Lung (tissue), 12 donors: ENCODE data around the gene SLC22A5. TPM values are rescaled to one million over a fixed set of nuclear protein-coding genes. Genes with fewer than 3 reads are reported as not detected.

ENCODE experiments used
- ATAC-seq: fragments of 200-7000 bp; cut with Tn5 transposase; one replicate; pipeline ENCODE4 v1.9.1; 2020; ENCODE audit warnings: moderate number of reproducible peaks; ENCODE audit not compliant: insufficient read depth, low FRiP score
- DNase-seq, 3 donors: peaks; one replicate each; pipeline ENCODE4 v3.0.0-alpha.2; 2013 to 2017
- H3K27ac ChIP-seq, 2 donors: one replicate each; pipeline ENCODE4 v1.5.1; 2013; ENCODE audit warnings: mild to moderate bottlenecking in 2 of 2, moderate library complexity in 2 of 2, control low read depth in 1 of 2, inconsistent platforms in 1 of 2, low read depth in 1 of 2, low read length in 1 of 2
- H3K27me3 ChIP-seq, 3 donors: one replicate each; pipeline ENCODE4 v1.5.1; 2013; ENCODE audit warnings: low read length in 2 of 3; ENCODE audit not compliant: control insufficient read depth in 3 of 3, insufficient read depth in 3 of 3
- H3K36me3 ChIP-seq, 4 donors: one replicate each; pipeline ENCODE4 v1.5.1; 2013; ENCODE audit warnings: low read length in 4 of 4, mild to moderate bottlenecking in 1 of 4, moderate library complexity in 1 of 4; ENCODE audit not compliant: control insufficient read depth in 4 of 4, insufficient read depth in 4 of 4
- H3K4me1 ChIP-seq, 5 donors: one replicate each; pipeline ENCODE4 v1.5.1; 2013; ENCODE audit warnings: low read length in 5 of 5, mild to moderate bottlenecking in 2 of 5, moderate library complexity in 1 of 5; ENCODE audit not compliant: control insufficient read depth in 5 of 5, insufficient read depth in 5 of 5
- H3K4me3 ChIP-seq: one replicate; pipeline ENCODE4 v1.5.1; 2013; ENCODE audit warnings: mild to moderate bottlenecking, control low read depth, moderate library complexity
- H3K9ac ChIP-seq, 2 donors: one replicate each; pipeline ENCODE4 v1.5.1; 2013; ENCODE audit warnings: low read length in 2 of 2, control low read depth in 1 of 2; ENCODE audit not compliant: insufficient read depth in 1 of 2
- H3K9me3 ChIP-seq, 4 donors: one replicate each; pipeline ENCODE4 v1.5.1; 2013; ENCODE audit warnings: low read length in 3 of 4, mild to moderate bottlenecking in 1 of 4, moderate library complexity in 1 of 4; ENCODE audit not compliant: control insufficient read depth in 4 of 4, insufficient read depth in 3 of 4
- CTCF ChIP-seq: IDR thresholded peaks from 2 replicates; pipeline ENCODE4 v1.5.1; 2012; ENCODE audit warnings: mild to moderate bottlenecking; ENCODE audit errors: control extremely low read depth, extremely low read depth
- whole genome bisulfite sequencing, 2 donors: extraction: QIAGEN DNeasy Blood & Tissue Kit; methylation state at CpG; one replicate each; pipeline ENCODE4 v1.1.7; 2013; 5-methylcytosine and 5-hydroxymethylcytosine counted together
- polyA plus RNA-seq, 2 donors: library from polyadenylated mRNA; stranded (reverse); fragments of 200-250 nt; gene quantifications; one replicate each; pipeline ENCODE4 v1.2.1, GENCODE V29; 2013
- total RNA-seq, 2 donors: library from RNA; depleted of rRNA in 1 of 2; stranded (reverse); fragments of >200 nt in 1 of 2; gene quantifications; one replicate each; pipeline ENCODE4 v1.2.1, GENCODE V29; 2014 to 2021
- donor health status: control.
- donor health status: control.
- donor health status: Bipolar disorder and iron deficiency.
- donor health status: healthy.
- donor health status: DM: yes; HTN: yes; CAD: no.

SLC22A5 gene
- total and polyA plus RNA-seq, 4 donors, result 4.6 to 12.7 (median 7.9) TPM

GRCh38 chr5:132354381-132355139 lies 14.9 kb upstream of the SLC22A5 start:
- ATAC-seq, result no peak
- Histone ChIP-seq H3K9me3 (peaks cover 0 to under 1% (median 0%) of the 10 kb centered on the region in 4 donors), H3K9ac (no peak overlapping the region), H3K4me3 (no peak overlapping the region), H3K4me1 (peaks cover 0 to 13% (median 0%) of the 10 kb centered on the region in 5 donors), H3K27ac (peak overlapping the region in 1 of 2 donors; percentile 30), H3K27me3 (no peaks in the 10 kb centered on the region), H3K36me3 (peaks cover 0 to 6% (median under 1%) of the 10 kb centered on the region in 4 donors)
- 30 to 79% methylated on average over 1 of the region's 1 CpG for WGBS, 2 donors
- TF ChIP-seq CTCF, result no peak
- DNase-seq, result no peak

- TF ChIP-seq CTCF, result no peak
- no peaks in the 10 kb centered on the region for H3K9me3 ChIP-seq
- no peaks in the 10 kb centered on the region for H3K27me3 ChIP-seq
- no peak for ATAC-seq
- 93 to 97% methylated on average over 3 of the region's 3 CpGs for WGBS, 2 donors
- DNase-seq, result no peak
- no peak overlapping the region for H3K9ac ChIP-seq
- no peak overlapping the region for H3K4me3 ChIP-seq
- peaks cover 0 to 6% (median 0%) of the 10 kb centered on the region in 4 donors for H3K36me3 ChIP-seq
- peaks cover 0 to 13% (median 0%) of the 10 kb centered on the region in 5 donors for H3K4me1 ChIP-seq
- H3K27ac ChIP-seq, result peak overlapping the region in 1 of 2 donors; percentile 30
Observed at GRCh38 chr5:132355140-132355765, 14.3 kb upstream of the SLC22A5 start.

- Histone ChIP-seq H3K4me1 (peaks cover 0 to 11% (median 0%) of the 10 kb centered on the region in 5 donors), H3K4me3 (no peak overlapping the region), H3K27me3 (no peaks in the 10 kb centered on the region), H3K36me3 (peaks cover 0 to 6% (median 0%) of the 10 kb centered on the region in 4 donors), H3K9me3 (no peaks in the 10 kb centered on the region), H3K9ac (no peak overlapping the region), H3K27ac (peak overlapping the region in 1 of 2 donors; percentile 61)
- no peak for ATAC-seq
- DNase-seq, result no peak
- 83 to 92% methylated on average over 1 of the region's 1 CpG for WGBS, 2 donors
- TF ChIP-seq CTCF, result no peak
Observed at GRCh38 chr5:132358775-132359174, 10.7 kb upstream of the SLC22A5 start.
